BJ (cell line): ENCODE results near the gene LRRN2. TPM values are rescaled to one million over a fixed set of nuclear protein-coding genes. Genes with fewer than 3 reads are reported as not detected.

Source experiments
- CTCF ChIA-PET: fragments of 350-600 bp; formaldehyde crosslinking; extraction: SDS; loops from one replicate; lab custom pipeline; 2021; ENCODE audit warnings: antibody characterized with exemption, inconsistent platforms; lab: Yijun Ruan, JAX
- POLR2A ChIA-PET: fragments of 300-600 bp; sonication (Branson Sonifier 250); formaldehyde crosslinking; extraction: SDS; loops from one replicate; lab custom pipeline; 2021; ENCODE audit warnings: antibody characterized with exemption; lab: Charles Lee
- DNase-seq: peaks from one replicate; pipeline ENCODE4 v3.0.0-alpha.2; 2011; ENCODE audit warnings: low read depth
- H3K27me3 ChIP-seq: 2 replicates; pipeline ENCODE4 v1.6.0; 2011; ENCODE audit warnings: low read length; ENCODE audit not compliant: control insufficient read depth, insufficient read depth
- H3K36me3 ChIP-seq: 2 replicates; pipeline ENCODE4 v1.5.1; 2011; ENCODE audit warnings: low read length; ENCODE audit not compliant: control insufficient read depth, insufficient read depth
- H3K4me3 ChIP-seq: 2 replicates; pipeline ENCODE4 v1.5.1; 2011; ENCODE audit warnings: low read depth, mild to moderate bottlenecking, control low read depth, low read length
- polyA plus RNA-seq: library from polyadenylated mRNA; depleted of rRNA; stranded (reverse); fragments of >200 nt; gene quantifications from 2 replicates; pipeline ENCODE4 v1.2.3, GENCODE V29; 2011
- TF ChIP-seq, protein P1 (sequence below): IDR thresholded peaks from 2 replicates; pipeline ENCODE4 v1.5.1; 2011; ENCODE audit warnings: low read depth, mild to moderate bottlenecking, control low read depth, inconsistent platforms, low read length, moderate library complexity; ENCODE audit not compliant: insufficient read depth

The LRRN2 gene
- polyA plus RNA-seq, 1 experiment, result not detected

DNA sequence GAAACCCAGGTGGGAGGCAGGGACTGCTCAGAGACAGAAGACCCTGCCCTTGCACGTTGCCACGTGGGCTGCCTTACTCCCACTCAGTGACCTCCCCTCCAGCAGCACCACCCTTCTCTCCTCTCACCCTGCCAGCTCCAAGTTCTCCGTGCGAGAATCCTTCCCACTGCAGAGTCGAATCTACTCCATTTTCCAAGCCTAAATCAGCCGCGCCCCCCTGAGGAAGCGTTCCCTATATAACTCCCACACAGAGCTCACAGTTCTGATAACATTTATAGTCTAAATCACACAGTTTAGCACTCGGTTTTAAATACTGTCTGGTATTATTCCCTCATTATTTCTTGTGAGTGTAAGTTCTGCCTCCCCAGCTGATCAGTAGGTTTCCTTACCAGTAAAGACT lies 7.7 kb downstream of the LRRN2 start:
- no peak for DNase-seq

GRCh38 chr1:204676043-204676442 lies 9.5 kb downstream of the LRRN2 start:
- TF ChIP-seq, protein P1, sequence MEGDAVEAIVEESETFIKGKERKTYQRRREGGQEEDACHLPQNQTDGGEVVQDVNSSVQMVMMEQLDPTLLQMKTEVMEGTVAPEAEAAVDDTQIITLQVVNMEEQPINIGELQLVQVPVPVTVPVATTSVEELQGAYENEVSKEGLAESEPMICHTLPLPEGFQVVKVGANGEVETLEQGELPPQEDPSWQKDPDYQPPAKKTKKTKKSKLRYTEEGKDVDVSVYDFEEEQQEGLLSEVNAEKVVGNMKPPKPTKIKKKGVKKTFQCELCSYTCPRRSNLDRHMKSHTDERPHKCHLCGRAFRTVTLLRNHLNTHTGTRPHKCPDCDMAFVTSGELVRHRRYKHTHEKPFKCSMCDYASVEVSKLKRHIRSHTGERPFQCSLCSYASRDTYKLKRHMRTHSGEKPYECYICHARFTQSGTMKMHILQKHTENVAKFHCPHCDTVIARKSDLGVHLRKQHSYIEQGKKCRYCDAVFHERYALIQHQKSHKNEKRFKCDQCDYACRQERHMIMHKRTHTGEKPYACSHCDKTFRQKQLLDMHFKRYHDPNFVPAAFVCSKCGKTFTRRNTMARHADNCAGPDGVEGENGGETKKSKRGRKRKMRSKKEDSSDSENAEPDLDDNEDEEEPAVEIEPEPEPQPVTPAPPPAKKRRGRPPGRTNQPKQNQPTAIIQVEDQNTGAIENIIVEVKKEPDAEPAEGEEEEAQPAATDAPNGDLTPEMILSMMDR, result no peak
- DNase-seq, result no peak
- ChIA-PET CTCF (interaction anchor here (0.7 to 1.4 kb wide), 3 partner anchors 10 to 17 kb away, joined by 3 read pairs; no protein-coding TSS in a partner anchor), POLR2A (no interaction called here)
- peaks cover 31% of the 10 kb centered on the region for H3K27me3 ChIP-seq
- H3K36me3 ChIP-seq, result no peaks in the 10 kb centered on the region
- no peak overlapping the region for H3K4me3 ChIP-seq

More for the DNA sequence above, 7.7 kb downstream of the LRRN2 start:
- H3K4me3 ChIP-seq, result no peak overlapping the region
- POLR2A ChIA-PET, result no interaction called here
- H3K36me3 ChIP-seq, result no peaks in the 10 kb centered on the region
- TF ChIP-seq, protein P1, result no peak
- peaks cover 27% of the 10 kb centered on the region for H3K27me3 ChIP-seq
- CTCF ChIA-PET, result no interaction called here

DNA sequence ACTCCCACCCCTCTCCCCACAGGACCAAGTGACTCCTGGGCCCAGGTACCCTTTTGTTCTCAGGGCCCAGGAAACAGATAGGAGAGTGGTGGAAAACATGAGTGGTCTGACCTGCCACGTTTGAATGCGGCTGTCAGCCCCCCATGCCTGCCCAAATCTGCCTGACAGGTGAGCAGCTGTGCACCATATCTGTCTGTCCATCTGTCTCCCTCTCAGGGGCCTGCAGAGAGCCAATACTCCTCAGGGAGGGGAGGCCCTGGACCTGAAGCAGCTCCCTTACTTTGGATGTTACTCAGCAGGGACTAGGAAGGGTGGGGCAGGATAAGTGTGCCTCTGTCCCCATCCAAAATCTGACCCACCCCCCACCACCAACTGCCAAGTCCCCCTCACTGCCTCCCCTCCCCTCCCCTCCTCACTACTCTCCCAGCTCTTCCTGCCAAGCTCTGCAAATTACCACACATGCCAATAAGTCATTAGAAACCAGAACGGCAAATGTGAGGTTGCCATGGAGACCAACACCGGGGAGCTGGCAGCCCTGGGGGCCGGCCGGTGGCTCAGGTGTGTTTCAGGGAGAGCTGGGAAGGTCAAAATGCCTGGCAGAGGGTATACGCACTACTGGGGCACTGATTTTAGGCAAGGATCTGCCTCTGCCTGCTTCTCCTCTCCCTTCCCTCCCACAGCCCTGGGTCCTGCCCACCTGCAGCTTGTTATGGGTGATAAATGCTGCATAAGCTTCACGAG lies 11.5 kb downstream of the LRRN2 start:
- Histone ChIP-seq H3K4me3 (no peak overlapping the region), H3K27me3 (peaks cover 28% of the 10 kb centered on the region), H3K36me3 (no peaks in the 10 kb centered on the region)
- no peak for DNase-seq
- CTCF ChIA-PET, result no interaction called here
- POLR2A ChIA-PET, result no interaction called here
- TF ChIP-seq, protein P1, result no peak

DNA sequence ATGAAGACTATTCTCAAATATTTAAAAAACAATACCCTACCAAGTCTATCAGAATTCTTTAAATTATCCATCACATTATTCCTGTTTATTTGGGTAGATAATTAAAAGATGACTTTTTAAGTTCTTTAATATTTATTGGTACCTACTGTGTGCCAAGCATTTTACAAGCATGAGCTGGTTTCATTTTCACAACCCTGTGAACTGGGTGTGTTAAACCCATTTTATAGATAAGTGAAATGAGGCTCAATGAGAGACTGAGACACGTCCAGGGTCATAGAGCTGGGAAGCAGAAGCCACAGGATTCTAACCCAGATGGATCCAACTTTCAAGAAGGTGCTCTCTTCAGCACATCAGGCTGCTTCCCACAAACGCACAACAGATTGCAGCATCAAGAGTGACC lies 12.3 kb downstream of the LRRN2 start:
- no peaks in the 10 kb centered on the region for H3K36me3 ChIP-seq
- no peak overlapping the region for H3K4me3 ChIP-seq
- H3K27me3 ChIP-seq, result peaks cover 28% of the 10 kb centered on the region
- ChIA-PET CTCF (interaction anchor here (0.7 kb wide), 1 partner anchor 10 kb away, joined by 3 read pairs; no protein-coding TSS in a partner anchor), POLR2A (no interaction called here)
- DNase-seq, result no peak
- TF ChIP-seq, protein P1, result no peak

GRCh38 chr1:204672482-204673121 lies 12.9 kb downstream of the LRRN2 start:
- peaks cover 26% of the 10 kb centered on the region for H3K27me3 ChIP-seq
- ChIA-PET POLR2A (no interaction called here), CTCF (interaction anchor here (1.0 kb wide), 1 partner anchor 134 kb away, joined by 3 read pairs; no protein-coding TSS in a partner anchor)
- DNase-seq, result no peak
- H3K4me3 ChIP-seq, result no peak overlapping the region
- TF ChIP-seq, protein P1, result no peak
- no peaks in the 10 kb centered on the region for H3K36me3 ChIP-seq
